MG63 (cell line): ENCODE measurements around the gene SCTR. TPM values are rescaled to one million over a fixed set of nuclear protein-coding genes. Genes with fewer than 3 reads are reported as not detected.

Experiments used
- DNase-seq: peaks from one replicate; pipeline ENCODE4 v3.0.0-alpha.2; 2020
- H3K27me3 ChIP-seq: fragments of 250-450 bp; sonication (Bioruptor Pico); 2 replicates; pipeline ENCODE4 v1.5.1; 2020; ENCODE audit warnings: mild to moderate bottlenecking, moderate library complexity
- H3K36me3 ChIP-seq: fragments of 250-450 bp; sonication (Bioruptor Pico); 2 replicates; pipeline ENCODE4 v1.5.1; 2020; ENCODE audit warnings: mild to moderate bottlenecking, moderate library complexity
- H3K4me3 ChIP-seq: fragments of 250-450 bp; sonication (Bioruptor Pico); 2 replicates; pipeline ENCODE4 v1.5.1; 2020; ENCODE audit warnings: mild to moderate bottlenecking, moderate library complexity
- H3K9me3 ChIP-seq: fragments of 250-450 bp; sonication (Bioruptor Pico); 2 replicates; pipeline ENCODE4 v1.5.1; 2020; ENCODE audit warnings: mild to moderate bottlenecking, moderate library complexity
- total RNA-seq: library from RNA; depleted of rRNA; stranded (reverse); fragments of >200 nt; shearing (Covaris generic); gene quantifications from 2 replicates; pipeline ENCODE4 v1.2.3, GENCODE V29; 2014; ENCODE audit warnings: low replicate concordance; rRNA removed

SCTR gene
- total RNA-seq, result not detected in 2 replicates

- Histone ChIP-seq H3K4me3 (no peak within 1 kb of the TSS), H3K27me3 (peaks cover 24% of the 10 kb centered on the region)
- no peak for DNase-seq
These were observed at the start of gene SCTR for GRCh38 chr2:119523952-119524694. Gene SCTR, minus strand, starts transcription at chr2:119524483. Its CDS starts 257 bp downstream, at chr2:119524226.

GRCh38 chr2:119567292-119567691, 43.0 kb upstream of the SCTR start:
- DNase-seq, result no peak
- Histone ChIP-seq H3K36me3 (no peaks in the 10 kb centered on the region), H3K27me3 (no peaks in the 10 kb centered on the region), H3K9me3 (no peaks in the 10 kb centered on the region; the same call in 1 of the 2 replicates), H3K4me3 (no peak overlapping the region)

More at GRCh38 chr2:119523952-119524694, at the start of gene SCTR:
- no peaks in the 10 kb centered on the region for H3K36me3 ChIP-seq
- no peaks in the 10 kb centered on the region for H3K9me3 ChIP-seq

- no peak overlapping the region for H3K4me3 ChIP-seq
- H3K27me3 ChIP-seq, result no peaks in the 10 kb centered on the region
- no peak for DNase-seq
- no peaks in the 10 kb centered on the region for H3K36me3 ChIP-seq
- no peaks in the 10 kb centered on the region; the same call in 1 of the 2 replicates for H3K9me3 ChIP-seq
These were observed 41.2 kb upstream of the SCTR start for GRCh38 chr2:119565481-119565880.

GRCh38 chr2:119553687-119554344, 29.5 kb upstream of the SCTR start:
- Histone ChIP-seq H3K27me3 (no peaks in the 10 kb centered on the region), H3K4me3 (no peak overlapping the region), H3K9me3 (no peaks in the 10 kb centered on the region), H3K36me3 (no peaks in the 10 kb centered on the region)
- no peak for DNase-seq

GRCh38 chr2:119552902-119553301, 28.6 kb upstream of the SCTR start:
- H3K27me3 ChIP-seq, result no peaks in the 10 kb centered on the region
- no peak overlapping the region for H3K4me3 ChIP-seq
- no peak for DNase-seq
- H3K9me3 ChIP-seq, result no peaks in the 10 kb centered on the region
- no peaks in the 10 kb centered on the region for H3K36me3 ChIP-seq

GRCh38 chr2:119550856-119551255, 26.6 kb upstream of the SCTR start:
- H3K36me3 ChIP-seq, result no peaks in the 10 kb centered on the region
- H3K27me3 ChIP-seq, result no peaks in the 10 kb centered on the region
- no peak overlapping the region for H3K4me3 ChIP-seq
- no peak for DNase-seq
- no peaks in the 10 kb centered on the region for H3K9me3 ChIP-seq

GRCh38 chr2:119550346-119550745, 26.1 kb upstream of the SCTR start:
- Histone ChIP-seq H3K9me3 (no peaks in the 10 kb centered on the region), H3K27me3 (no peaks in the 10 kb centered on the region), H3K4me3 (no peak overlapping the region), H3K36me3 (no peaks in the 10 kb centered on the region)
- no peak for DNase-seq

- no peak overlapping the region for H3K4me3 ChIP-seq
- no peaks in the 10 kb centered on the region for H3K9me3 ChIP-seq
- DNase-seq, result peak; percentile 51
- no peaks in the 10 kb centered on the region for H3K36me3 ChIP-seq
- no peaks in the 10 kb centered on the region for H3K27me3 ChIP-seq
These were observed 25.0 kb upstream of the SCTR start for GRCh38 chr2:119549241-119549640.

- Histone ChIP-seq H3K4me3 (no peak overlapping the region), H3K27me3 (no peaks in the 10 kb centered on the region), H3K9me3 (no peaks in the 10 kb centered on the region), H3K36me3 (no peaks in the 10 kb centered on the region)
- DNase-seq, result no peak
These were observed 24.3 kb upstream of the SCTR start for GRCh38 chr2:119548516-119549120.

GRCh38 chr2:119546447-119546767, 22.1 kb upstream of the SCTR start:
- Histone ChIP-seq H3K9me3 (no peaks in the 10 kb centered on the region), H3K27me3 (no peaks in the 10 kb centered on the region), H3K36me3 (no peaks in the 10 kb centered on the region), H3K4me3 (no peak overlapping the region)
- no peak for DNase-seq

- no peaks in the 10 kb centered on the region for H3K27me3 ChIP-seq
- H3K36me3 ChIP-seq, result no peaks in the 10 kb centered on the region
- no peak overlapping the region for H3K4me3 ChIP-seq
- no peaks in the 10 kb centered on the region for H3K9me3 ChIP-seq
- DNase-seq, result no peak
These were observed 21.6 kb upstream of the SCTR start for GRCh38 chr2:119545754-119546446.

GRCh38 chr2:119544939-119545475, 20.7 kb upstream of the SCTR start:
- Histone ChIP-seq H3K9me3 (no peaks in the 10 kb centered on the region), H3K36me3 (no peaks in the 10 kb centered on the region), H3K4me3 (no peak overlapping the region), H3K27me3 (no peaks in the 10 kb centered on the region)
- DNase-seq, result no peak

- Histone ChIP-seq H3K27me3 (no peaks in the 10 kb centered on the region), H3K4me3 (peak within 1 kb of the TSS; percentile 52), H3K36me3 (no peaks in the 10 kb centered on the region), H3K9me3 (no peaks in the 10 kb centered on the region)
- DNase-seq, result peak; percentile 66
These were observed 20.0 kb upstream of the SCTR start, which contains the start of gene CFAP221 for GRCh38 chr2:119544075-119544938. Gene CFAP221, plus strand, starts transcription at chr2:119544449. Its CDS starts 1,683 bp downstream, at chr2:119546132.

GRCh38 chr2:119541476-119541875, 17.2 kb upstream of the SCTR start:
- Histone ChIP-seq H3K27me3 (no peaks in the 10 kb centered on the region), H3K9me3 (no peaks in the 10 kb centered on the region; the same call in 1 of the 2 replicates), H3K4me3 (no peak overlapping the region), H3K36me3 (no peaks in the 10 kb centered on the region)
- no peak for DNase-seq

- no peaks in the 10 kb centered on the region for H3K36me3 ChIP-seq
- no peak overlapping the region for H3K4me3 ChIP-seq
- DNase-seq, result no peak
- peaks cover 6% of the 10 kb centered on the region for H3K9me3 ChIP-seq
- H3K27me3 ChIP-seq, result no peaks in the 10 kb centered on the region
These were observed 13.5 kb upstream of the SCTR start for GRCh38 chr2:119537792-119538191.

- H3K9me3 ChIP-seq, result peaks cover 11% of the 10 kb centered on the region
- DNase-seq, result no peak
- H3K36me3 ChIP-seq, result no peaks in the 10 kb centered on the region
These were observed 12.4 kb upstream of the SCTR start for GRCh38 chr2:119536707-119537106.

More at GRCh38 chr2:119536707-119537106, 12.4 kb upstream of the SCTR start:
- no peak overlapping the region for H3K4me3 ChIP-seq
- no peaks in the 10 kb centered on the region for H3K27me3 ChIP-seq
